ENCODE results near the gene ZNF426. TPM values are rescaled to one million over a fixed set of nuclear protein-coding genes. Genes with fewer than 3 reads are reported as not detected.

ZNF426 gene
- 19.4 and 29.9 TPM in 2 replicates for total RNA-seq

GRCh38 chr19:9538183-9539058, at the start of gene ZNF426:
Gene ZNF426, minus strand, starts transcription at chr19:9538645. Its CDS starts 2,413 bp downstream, at chr19:9536232.

DNA sequence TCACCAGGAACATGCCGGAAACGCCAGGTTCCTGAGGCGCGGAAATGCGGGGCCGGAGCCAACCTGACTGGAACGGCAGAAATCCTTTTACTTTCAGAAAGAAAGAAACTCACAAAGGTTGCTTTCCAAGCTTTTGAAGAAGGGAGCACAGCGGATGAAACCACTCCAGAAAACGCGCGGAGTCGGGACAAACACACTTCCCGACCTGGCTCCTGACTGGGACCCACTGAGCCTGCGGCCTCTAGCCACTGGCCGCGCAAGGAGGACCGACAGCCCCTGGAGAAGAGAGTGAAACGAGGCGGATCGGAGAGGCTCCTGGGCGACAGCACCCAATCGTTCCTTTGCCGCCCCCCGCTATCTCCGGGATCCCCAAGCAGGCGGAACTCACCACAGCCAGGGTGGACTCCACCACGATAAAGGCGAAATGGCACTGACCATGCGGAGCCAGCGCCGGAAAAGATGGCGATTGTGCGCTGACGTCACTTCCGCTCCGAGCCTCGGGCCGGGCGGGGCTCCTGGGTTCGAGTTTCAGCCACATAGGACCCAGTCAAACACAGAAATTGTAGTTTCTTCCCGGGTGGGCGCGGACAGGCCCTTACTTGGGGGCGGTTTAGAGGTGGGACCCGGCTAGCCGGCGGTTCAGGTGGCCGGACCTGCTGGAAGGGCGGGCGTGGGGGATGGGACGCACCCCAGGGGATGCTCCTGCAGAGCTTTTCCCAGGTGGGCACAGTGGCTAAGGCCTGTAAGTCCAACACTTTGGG, 45.8 kb upstream of the ZNF426 start, which contains the start of gene ZNF121:
Gene ZNF121 (minus strand): TSS at position 432 of the 761 bp plus-strand sequence. CDS start 16,407 bp downstream, outside the sequence.

DNA sequence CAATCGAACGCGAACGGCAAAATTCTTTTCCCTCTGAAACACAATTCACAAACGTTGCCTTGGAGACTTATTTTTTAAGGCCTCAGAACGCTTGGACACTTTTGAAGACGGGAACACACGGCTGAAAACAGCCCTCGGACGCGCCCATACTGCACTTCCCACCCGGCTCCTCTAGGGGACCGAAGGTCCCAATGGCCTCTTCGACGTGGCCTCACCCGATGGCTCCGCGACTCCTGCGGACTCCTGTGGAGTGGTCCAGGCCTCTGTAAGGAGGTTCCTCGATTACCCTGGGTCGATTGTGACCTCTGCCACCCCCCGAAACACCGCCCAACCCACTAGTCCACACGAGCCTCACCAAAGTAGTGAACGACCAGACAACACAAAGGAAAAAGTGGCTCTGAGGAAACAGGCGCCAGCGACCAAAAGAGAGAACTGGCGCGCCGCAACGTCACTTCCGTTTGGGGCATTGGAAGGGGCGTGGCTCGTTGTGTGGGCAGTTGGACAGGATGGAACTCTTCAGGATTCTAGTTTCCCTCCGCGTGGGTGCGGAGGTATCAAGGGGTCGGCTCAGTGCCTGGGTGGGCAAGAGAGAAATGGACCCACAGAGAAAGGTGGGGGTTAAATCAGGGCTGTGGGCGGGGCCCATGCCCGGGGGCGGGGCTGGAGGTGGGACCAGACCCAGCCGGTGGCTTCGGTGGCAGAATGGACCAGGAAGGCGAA, 40.1 kb downstream of the ZNF426 start, which contains the start of gene ZNF560:
Gene ZNF560 (minus strand): TSS at position 434 of the 720 bp plus-strand sequence. CDS start 23,303 bp downstream, outside the sequence.

Other genes with a start within 250 kb of the ZNF426 start
- gene ZNF699, start 228.8 kb downstream of the ZNF426 start, total RNA-seq = 15.1 and 21.7 TPM in 2 replicates
- gene ZNF559, start 214.5 kb downstream of the ZNF426 start, total RNA-seq = 11.5 and 12.7 TPM in 2 replicates
- 0.77 and 1.7 TPM in 2 replicates for gene ZNF177, start 175.6 kb downstream of the ZNF426 start, total RNA-seq
- 7.3 and 9.9 TPM in 2 replicates for gene ZNF266, start 103.1 kb downstream of the ZNF426 start, total RNA-seq
- gene ZNF560, start 40.0 kb downstream of the ZNF426 start, total RNA-seq = 2.7 and 3.4 TPM in 2 replicates
- 44.5 and 67.1 TPM in 2 replicates for gene ZNF121, start 45.9 kb upstream of the ZNF426 start, total RNA-seq
- gene ZNF561, start 82.6 kb upstream of the ZNF426 start, total RNA-seq = 37.4 and 42.8 TPM in 2 replicates
- gene ZNF562, start 136.5 kb upstream of the ZNF426 start, total RNA-seq = 31.6 and 40.9 TPM in 2 replicates
- gene ZNF846, start 230.1 kb upstream of the ZNF426 start, total RNA-seq = 6.7 and 20.6 TPM in 2 replicates